Measurements from ENCODE around the gene SMIM32.

- TF ChIP-seq CTCF (IDR thresholded peaks at IDR 0.05 in 8 of 11, conservative IDR thresholded peaks at IDR 0.05 in 3 of 11) (no peak), POLR2A (IDR thresholded peaks at IDR 0.05) (no peak)
Observed at GRCh38 chr5:136190091-136190720, 2.8 kb downstream of the SMIM32 start.

Data from spleen (tissue), 7 donors.